ENCODE data around the gene CKAP5.

CKAP5 gene

GRCh38 chr11:46755962-46756361, 90.1 kb downstream of the CKAP5 start:
- no peak for DNase-seq (ENCODE audit: extremely low read depth, low read depth)
- no peak for TF ChIP-seq CTCF (IDR thresholded peaks at IDR 0.05; ENCODE audit: low read depth, low read length)

- TF ChIP-seq CTCF (IDR thresholded peaks at IDR 0.05; ENCODE audit: low read depth, low read length) = no peak
Measured at GRCh38 chr11:46747150-46747549, 98.9 kb downstream of the CKAP5 start.

GRCh38 chr11:46745995-46746394, 100.1 kb downstream of the CKAP5 start:
- no peak for DNase-seq (ENCODE audit: extremely low read depth, low read depth)
- TF ChIP-seq CTCF (IDR thresholded peaks at IDR 0.05; ENCODE audit: low read depth, low read length) = no peak

More at GRCh38 chr11:46747150-46747549, 98.9 kb downstream of the CKAP5 start:
- DNase-seq (ENCODE audit: extremely low read depth, low read depth) = no peak

GRCh38 chr11:46745328-46745727, 100.8 kb downstream of the CKAP5 start:
- TF ChIP-seq CTCF (IDR thresholded peaks at IDR 0.05; ENCODE audit: low read depth, low read length) = no peak
- DNase-seq (ENCODE audit: extremely low read depth, low read depth) = no peak

GRCh38 chr11:46743693-46744339, 102.3 kb downstream of the CKAP5 start:
- no peak for DNase-seq (ENCODE audit: extremely low read depth, low read depth)
- no peak for TF ChIP-seq CTCF (IDR thresholded peaks at IDR 0.05; ENCODE audit: low read depth, low read length)

GRCh38 chr11:46743043-46743442, 103.0 kb downstream of the CKAP5 start:
- DNase-seq (ENCODE audit: extremely low read depth, low read depth) = no peak
- TF ChIP-seq CTCF (IDR thresholded peaks at IDR 0.05; ENCODE audit: low read depth, low read length) = no peak

GRCh38 chr11:46741600-46742484, 104.2 kb downstream of the CKAP5 start:
- TF ChIP-seq CTCF (IDR thresholded peaks at IDR 0.05; ENCODE audit: low read depth, low read length) = no peak
- DNase-seq (ENCODE audit: extremely low read depth, low read depth) = no peak

All from AG09319 (cell line).